AG10803 (cell line): ENCODE measurements around the gene PAXX.

Experiments used
- DNase-seq: peaks from one replicate; pipeline ENCODE4 v3.0.0; 2010; ENCODE audit warnings: low read depth
- H3K4me3 ChIP-seq: 2 replicates; pipeline ENCODE4 v1.5.1; 2011; ENCODE audit warnings: mild to moderate bottlenecking, low read length, control low read depth
- TF ChIP-seq, protein P1 (sequence below): conservative IDR thresholded peaks from 2 replicates; pipeline ENCODE4 v1.5.1; 2011; ENCODE audit warnings: mild to moderate bottlenecking, low read length, control low read depth, inconsistent platforms

Gene PAXX

DNA sequence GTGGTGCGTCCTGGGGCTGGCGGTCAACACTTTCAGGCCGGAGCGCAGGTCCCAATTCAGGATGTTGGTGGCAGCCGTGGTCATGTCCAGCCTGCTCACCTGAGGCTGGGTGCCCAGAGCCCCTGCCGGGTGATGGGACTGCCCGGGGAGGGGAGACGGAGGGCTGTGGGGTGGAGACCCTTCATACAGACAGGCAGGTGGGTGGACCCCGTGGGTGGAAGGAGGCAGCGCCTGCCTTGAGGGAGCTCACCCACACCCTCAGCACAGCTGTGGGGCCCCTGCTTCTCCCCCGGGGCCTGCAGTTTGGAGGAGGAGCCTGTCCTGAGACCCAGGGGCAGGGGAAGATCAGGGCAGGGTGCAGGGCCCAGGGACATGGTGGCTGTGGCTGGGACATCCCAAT, 21.9 kb upstream of the PAXX start:
- no peak for DNase-seq
- no peak overlapping the region for H3K4me3 ChIP-seq
- TF ChIP-seq, protein P1, sequence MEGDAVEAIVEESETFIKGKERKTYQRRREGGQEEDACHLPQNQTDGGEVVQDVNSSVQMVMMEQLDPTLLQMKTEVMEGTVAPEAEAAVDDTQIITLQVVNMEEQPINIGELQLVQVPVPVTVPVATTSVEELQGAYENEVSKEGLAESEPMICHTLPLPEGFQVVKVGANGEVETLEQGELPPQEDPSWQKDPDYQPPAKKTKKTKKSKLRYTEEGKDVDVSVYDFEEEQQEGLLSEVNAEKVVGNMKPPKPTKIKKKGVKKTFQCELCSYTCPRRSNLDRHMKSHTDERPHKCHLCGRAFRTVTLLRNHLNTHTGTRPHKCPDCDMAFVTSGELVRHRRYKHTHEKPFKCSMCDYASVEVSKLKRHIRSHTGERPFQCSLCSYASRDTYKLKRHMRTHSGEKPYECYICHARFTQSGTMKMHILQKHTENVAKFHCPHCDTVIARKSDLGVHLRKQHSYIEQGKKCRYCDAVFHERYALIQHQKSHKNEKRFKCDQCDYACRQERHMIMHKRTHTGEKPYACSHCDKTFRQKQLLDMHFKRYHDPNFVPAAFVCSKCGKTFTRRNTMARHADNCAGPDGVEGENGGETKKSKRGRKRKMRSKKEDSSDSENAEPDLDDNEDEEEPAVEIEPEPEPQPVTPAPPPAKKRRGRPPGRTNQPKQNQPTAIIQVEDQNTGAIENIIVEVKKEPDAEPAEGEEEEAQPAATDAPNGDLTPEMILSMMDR: no peak

DNA sequence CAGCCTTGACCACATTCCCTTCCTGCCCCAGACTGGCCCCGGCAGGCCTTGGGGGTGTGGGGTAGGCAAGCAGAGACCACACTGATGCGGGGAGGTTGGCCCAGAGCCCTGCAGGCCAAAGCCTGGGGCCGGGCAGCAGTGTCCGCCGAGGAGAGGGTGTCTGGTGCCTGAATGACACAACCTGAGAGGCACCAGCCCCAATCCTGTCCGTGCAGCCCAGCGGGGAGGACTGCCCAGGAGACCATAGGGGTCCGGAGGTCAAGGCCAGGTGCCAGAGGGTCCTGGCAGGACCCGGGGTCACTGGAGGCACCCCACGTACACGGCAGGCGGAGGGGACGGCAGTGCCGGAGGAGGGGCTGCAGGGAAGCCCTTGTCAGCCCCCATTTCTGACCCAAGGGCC, 20.5 kb upstream of the PAXX start:
- TF ChIP-seq, protein P1: no peak
- no peak for DNase-seq
- H3K4me3 ChIP-seq: no peak overlapping the region

DNA sequence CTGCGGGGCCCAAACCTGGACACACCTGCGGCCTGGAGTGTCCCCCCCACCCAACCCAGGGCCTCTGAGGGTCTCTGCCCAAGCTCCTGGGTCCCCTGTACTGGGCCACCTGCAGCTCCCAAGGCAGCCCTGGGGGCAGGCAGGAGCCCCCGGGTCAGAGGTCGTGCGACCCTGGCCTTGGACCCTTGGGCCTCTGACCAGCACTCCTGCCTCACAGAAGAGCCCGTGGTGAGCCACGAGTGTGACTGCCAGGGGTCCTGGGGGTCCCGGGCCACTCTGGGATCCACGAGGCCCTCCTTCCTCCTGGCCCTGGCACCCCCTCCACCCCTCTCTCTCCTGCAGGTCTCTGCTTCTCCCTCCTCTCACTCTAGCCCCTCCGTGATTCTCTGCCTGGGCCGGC, 19.9 kb upstream of the PAXX start:
- no peak overlapping the region for H3K4me3 ChIP-seq
- DNase-seq: no peak
- TF ChIP-seq, protein P1: no peak

DNA sequence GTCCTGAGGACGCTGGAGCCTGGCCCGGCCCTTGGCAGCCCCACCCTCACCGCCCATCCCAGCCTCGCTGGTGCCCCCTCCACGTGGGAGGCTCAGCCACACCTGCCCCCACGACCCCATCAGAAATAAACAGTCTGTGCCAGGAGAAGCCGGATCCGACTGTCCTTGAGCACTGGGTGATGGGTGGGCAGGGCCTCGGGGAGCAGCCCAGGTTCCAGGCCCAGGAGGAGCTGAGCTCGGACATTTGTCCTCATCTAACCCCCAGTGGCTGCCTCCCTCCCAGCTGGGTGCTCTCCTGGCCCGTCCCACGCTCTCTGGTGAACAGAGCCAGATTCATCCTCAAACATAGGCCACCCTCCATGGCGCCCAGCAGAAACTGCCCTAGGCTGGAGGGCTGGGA, 19.5 kb upstream of the PAXX start:
- DNase-seq: no peak
- no peak overlapping the region for H3K4me3 ChIP-seq
- TF ChIP-seq, protein P1: no peak

DNA sequence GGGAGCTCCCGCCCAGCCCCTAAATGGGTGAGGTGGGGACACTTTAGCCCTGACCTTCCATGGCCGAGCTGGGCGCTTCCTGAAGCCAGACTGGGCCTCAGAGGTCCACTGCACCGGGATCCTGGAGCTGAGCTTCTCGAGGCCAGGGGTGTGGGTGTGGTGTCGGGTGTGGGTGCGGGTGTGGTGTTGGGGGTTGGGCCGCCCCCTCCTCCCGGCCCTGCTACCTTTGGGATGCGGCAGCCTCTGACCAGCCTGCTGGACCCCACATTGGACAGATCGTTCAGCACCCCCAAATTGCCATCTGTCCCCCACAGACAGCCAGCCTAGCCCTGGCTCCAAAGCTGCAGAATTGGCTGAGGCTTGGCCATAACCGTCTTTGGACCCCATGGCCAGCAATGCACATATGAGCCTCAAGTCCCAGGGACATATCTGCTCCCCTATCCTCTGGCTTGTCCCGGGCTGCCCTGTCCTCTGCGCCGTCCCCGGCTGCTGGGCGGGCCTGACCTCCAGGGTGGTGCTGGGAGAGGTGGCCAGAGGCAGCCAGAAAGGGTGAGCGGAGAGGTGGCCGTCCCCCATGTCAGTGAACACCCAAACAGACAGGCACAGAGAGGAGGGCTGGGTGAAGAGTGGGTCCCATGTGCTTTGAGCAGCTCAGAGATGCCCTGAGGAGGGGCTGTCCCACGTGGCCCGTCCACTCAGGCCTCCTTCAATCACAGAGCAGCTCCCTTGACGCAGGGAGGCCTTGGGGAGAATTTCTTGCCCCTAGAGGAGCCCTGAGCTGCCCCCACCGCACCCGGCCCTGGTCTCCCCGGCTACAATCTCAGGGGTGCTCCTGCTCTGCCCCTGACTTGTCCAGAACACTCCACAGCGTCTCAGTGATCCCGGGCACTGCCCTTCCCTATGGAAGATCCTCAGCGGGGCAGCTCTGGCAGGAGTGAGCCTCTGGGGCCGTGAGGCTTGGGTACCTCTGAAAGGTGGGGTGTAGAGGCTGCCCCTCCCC, 18.3 kb upstream of the PAXX start:
- DNase-seq: no peak
- no peak overlapping the region for H3K4me3 ChIP-seq
- TF ChIP-seq, protein P1: no peak

DNA sequence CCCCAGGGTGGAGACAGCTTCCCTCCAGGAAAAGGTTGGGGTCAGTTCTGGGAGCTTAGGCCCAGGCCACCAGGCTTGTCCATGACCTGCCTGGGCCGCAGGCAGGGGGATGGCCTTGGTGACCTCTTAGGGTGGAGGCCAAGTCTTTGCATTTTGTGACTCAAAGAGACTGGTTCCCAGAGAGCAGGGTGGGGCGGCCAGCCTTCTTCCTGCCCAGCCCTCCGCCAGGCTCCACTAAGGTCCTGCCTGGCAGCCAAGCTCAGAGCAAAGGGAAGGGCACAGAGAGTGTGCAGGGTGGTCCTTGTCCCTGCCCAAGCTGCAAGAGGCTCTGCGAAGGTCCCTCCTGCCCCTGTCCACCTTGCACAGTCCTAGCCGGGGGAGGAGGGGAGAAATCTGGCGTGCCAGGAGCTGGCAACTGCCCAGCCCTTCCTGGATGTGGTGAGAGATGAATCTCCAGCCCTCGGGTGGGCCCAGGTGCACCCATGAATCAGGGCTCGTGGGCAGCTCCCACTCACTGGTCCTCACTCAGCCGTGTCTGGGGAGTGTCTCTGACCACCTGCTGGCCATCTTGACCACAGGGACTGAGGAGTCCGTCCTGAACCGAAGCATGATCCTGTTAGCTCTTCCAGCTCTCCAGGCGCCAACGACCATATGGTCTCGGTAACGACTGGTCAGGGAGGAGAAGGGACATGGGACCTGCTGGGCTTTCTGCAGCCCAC, 17.2 kb upstream of the PAXX start:
- TF ChIP-seq, protein P1: no peak
- no peak overlapping the region for H3K4me3 ChIP-seq
- no peak for DNase-seq
